K562 (cell line): ENCODE data around the gene NUP85. TPM values are rescaled to one million over a fixed set of nuclear protein-coding genes. Genes with fewer than 3 reads are reported as not detected.

Experiments used
- CBFA2T2 ChIP-seq: fragments of 450-650 bp; conservative IDR thresholded peaks from 2 replicates; pipeline ENCODE4 v1.6.1; 2017; ENCODE audit warnings: mild to moderate bottlenecking
- ELF1 ChIP-seq: fragments of 200-800 bp; sonication (Bioruptor generic); IDR thresholded peaks from 2 replicates; pipeline ENCODE4 v1.6.1; 2016; ENCODE audit warnings: missing genetic modification characterization, missing compliant biosample characterization
- EWSR1 ChIP-seq: fragments of 450-650 bp; IDR thresholded peaks from 2 replicates; pipeline ENCODE4 v1.6.1; 2018; ENCODE audit warnings: borderline replicate concordance, mild to moderate bottlenecking, low read depth, moderate library complexity; ENCODE audit not compliant: partially characterized antibody
- FOXA3 ChIP-seq, 2 experiments: fragments of 450-650 bp in 1 of 2; sonication (generic) in 1 of 2; formaldehyde crosslinking; IDR thresholded peaks in 1 of 2; conservative IDR thresholded peaks in 1 of 2; 2 replicates each; pipeline versions ENCODE4 v1.4.0 to v1.8.0; 2020 to 2022; ENCODE audit warnings: mild to moderate bottlenecking in 2 of 2, missing genetic modification reagents in 1 of 2
- KLF6 ChIP-seq: fragments of 250-450 bp; sonication (Bioruptor Pico); IDR thresholded peaks from 2 replicates; pipeline ENCODE4 v1.4.0; 2020; ENCODE audit warnings: mild to moderate bottlenecking, moderate library complexity, borderline replicate concordance
- NKRF ChIP-seq: fragments of 450-650 bp; IDR thresholded peaks from 2 replicates; pipeline ENCODE4 v1.6.1; 2016; ENCODE audit warnings: borderline replicate concordance
- POLR3G ChIP-seq: IDR thresholded peaks from 2 replicates; pipeline ENCODE4 v1.6.1; 2011; ENCODE audit not compliant: insufficient read length, insufficient replicate concordance; ENCODE audit errors: extremely low read depth
- PPARD ChIP-seq: fragments of 250-450 bp; sonication (Bioruptor Pico); IDR thresholded peaks from 2 replicates; pipeline ENCODE4 v1.8.0; 2022; ENCODE audit warnings: inconsistent platforms, mild to moderate bottlenecking, moderate library complexity
- SIRT6 ChIP-seq: IDR thresholded peaks from one replicate; pipeline ENCODE4 v1.6.1; 2012; ENCODE audit warnings: low read depth, mild to moderate bottlenecking, control low read depth, inconsistent platforms, low read length, moderate library complexity
- SMAD3 ChIP-seq: fragments of 450-650 bp; formaldehyde crosslinking; conservative IDR thresholded peaks from 2 replicates; pipeline ENCODE4 v1.4.0; 2020; ENCODE audit warnings: mild to moderate bottlenecking
- SNIP1 ChIP-seq: fragments of 450-650 bp; IDR thresholded peaks from 2 replicates; pipeline ENCODE4 v1.7.1; 2017; ENCODE audit warnings: low read depth, mild to moderate bottlenecking
- SREBF2 ChIP-seq: sonication (generic); formaldehyde crosslinking; IDR thresholded peaks from 2 replicates; pipeline ENCODE4 v1.4.0; 2020; ENCODE audit warnings: mild to moderate bottlenecking, missing genetic modification reagents
- STAG1 ChIP-seq: sonication (generic); formaldehyde crosslinking; IDR thresholded peaks from 2 replicates; pipeline ENCODE4 v1.5.0; 2020; ENCODE audit warnings: missing genetic modification reagents, borderline replicate concordance
- TEAD2 ChIP-seq: fragments of 450-650 bp; IDR thresholded peaks from 2 replicates; pipeline ENCODE4 v1.6.1; 2016; ENCODE audit warnings: missing genetic modification characterization, control low read depth, missing compliant biosample characterization
- ZBTB7A ChIP-seq: IDR thresholded peaks from 2 replicates; pipeline ENCODE4 v1.6.1; 2011; ENCODE audit warnings: low read depth, mild to moderate bottlenecking, low read length, moderate library complexity, borderline replicate concordance; ENCODE audit not compliant: control insufficient read depth
- ZNF766 ChIP-seq: fragments of 200-800 bp; sonication (Bioruptor generic); conservative IDR thresholded peaks from 2 replicates; pipeline ENCODE4 v1.6.1; 2016; ENCODE audit warnings: missing genetic modification characterization, missing compliant biosample characterization
- polyA plus RNA-seq, 8 experiments: library from polyadenylated mRNA; depleted of rRNA in 4 of 8; stranded (reverse) in 5 of 8; unstranded in 3 of 8; fragments of >200 nt; fragmentation: Nextera tagmentation in 2 of 8; fragmentation: Illumina TruSeq in 1 of 8; extraction: Ambion mirVana in 2 of 8; extraction: Trizol in 1 of 8; gene quantifications; 2 replicates each; pipeline versions ENCODE4 v1.2.1 to v1.2.3, GENCODE V29; 2011 to 2014; ENCODE audit warnings: inconsistent platforms in 1 of 8, missing spikeins in 1 of 8
- total RNA-seq, 7 experiments: library from RNA; depleted of rRNA in 6 of 7; stranded (reverse); fragments of >200 nt in 6 of 7; fragmentation: Illumina TruSeq in 2 of 7; extraction: Trizol in 2 of 7; gene quantifications; 2 replicates each; pipeline versions ENCODE4 v1.2.1 to v1.2.3, GENCODE V29; 2011 to 2021; ENCODE audit warnings: low replicate concordance in 1 of 7
- TF ChIP-seq, protein P1 (sequence below): fragments of 250-450 bp; sonication (Bioruptor Pico); IDR thresholded peaks from 2 replicates; pipeline ENCODE4 v1.8.0; 2021; ENCODE audit warnings: moderate library complexity, mild to moderate bottlenecking, inconsistent platforms
- TF ChIP-seq, protein P2 (sequence below): fragments of 250-450 bp; sonication (Bioruptor Pico); IDR thresholded peaks from 2 replicates; pipeline ENCODE4 v1.5.0; 2021
- TF ChIP-seq, protein P3 (sequence below), 2 experiments: fragments of 250-450 bp in 1 of 2; fragments of 450-650 bp in 1 of 2; sonication (Bioruptor Pico) in 1 of 2; IDR thresholded peaks; 2 replicates each; pipeline versions ENCODE4 v1.6.1 to v1.8.0; 2016 to 2021; ENCODE audit warnings: mild to moderate bottlenecking in 2 of 2, moderate library complexity in 2 of 2, missing compliant biosample characterization in 1 of 2, missing genetic modification characterization in 1 of 2
- TF ChIP-seq, protein P4 (sequence below), 2 experiments: fragments of 450-650 bp; IDR thresholded peaks; 2 replicates each; pipeline ENCODE4 v1.6.1; 2016

The NUP85 gene
- total and polyA plus RNA-seq, 9 of the 15 experiments (the other 6 are each of a cell fraction or from before 2014, with no cell fraction given): 50.2 to 177 (median 110) TPM

- TF ChIP-seq PPARD (no peak), SNIP1 (no peak), ZBTB7A (no peak; the same call in 1 of the 2 replicates), KLF6 (CRISPR knock-in tag) (no peak), TEAD2 (tag) (no peak), SIRT6 (no peak), SMAD3 (CRISPR knock-in tag) (0 out of 2 replicates have a peak, but pooled peaks have one; percentile 41), ELF1 (peak; percentile 87), NKRF (peak; percentile 89), STAG1 (no peak), FOXA3 (CRISPR knock-in tag; conservative IDR thresholded peaks at IDR 0.05 in 1 of 2, IDR thresholded peaks at IDR 0.05 in 1 of 2) (no peak), EWSR1 (no peak), POLR3G (no peak), CBFA2T2 (no peak), ZNF766 (CRISPR knock-in tag) (no peak; the same call in 1 of the 2 replicates), SREBF2 (CRISPR knock-in tag) (no peak)
- TF ChIP-seq, protein P1, sequence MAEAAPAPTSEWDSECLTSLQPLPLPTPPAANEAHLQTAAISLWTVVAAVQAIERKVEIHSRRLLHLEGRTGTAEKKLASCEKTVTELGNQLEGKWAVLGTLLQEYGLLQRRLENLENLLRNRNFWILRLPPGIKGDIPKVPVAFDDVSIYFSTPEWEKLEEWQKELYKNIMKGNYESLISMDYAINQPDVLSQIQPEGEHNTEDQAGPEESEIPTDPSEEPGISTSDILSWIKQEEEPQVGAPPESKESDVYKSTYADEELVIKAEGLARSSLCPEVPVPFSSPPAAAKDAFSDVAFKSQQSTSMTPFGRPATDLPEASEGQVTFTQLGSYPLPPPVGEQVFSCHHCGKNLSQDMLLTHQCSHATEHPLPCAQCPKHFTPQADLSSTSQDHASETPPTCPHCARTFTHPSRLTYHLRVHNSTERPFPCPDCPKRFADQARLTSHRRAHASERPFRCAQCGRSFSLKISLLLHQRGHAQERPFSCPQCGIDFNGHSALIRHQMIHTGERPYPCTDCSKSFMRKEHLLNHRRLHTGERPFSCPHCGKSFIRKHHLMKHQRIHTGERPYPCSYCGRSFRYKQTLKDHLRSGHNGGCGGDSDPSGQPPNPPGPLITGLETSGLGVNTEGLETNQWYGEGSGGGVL (CRISPR knock-in tag): no peak
- TF ChIP-seq, protein P2, sequence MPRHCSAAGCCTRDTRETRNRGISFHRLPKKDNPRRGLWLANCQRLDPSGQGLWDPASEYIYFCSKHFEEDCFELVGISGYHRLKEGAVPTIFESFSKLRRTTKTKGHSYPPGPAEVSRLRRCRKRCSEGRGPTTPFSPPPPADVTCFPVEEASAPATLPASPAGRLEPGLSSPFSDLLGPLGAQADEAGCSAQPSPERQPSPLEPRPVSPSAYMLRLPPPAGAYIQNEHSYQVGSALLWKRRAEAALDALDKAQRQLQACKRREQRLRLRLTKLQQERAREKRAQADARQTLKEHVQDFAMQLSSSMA (CRISPR knock-in tag): no peak
- TF ChIP-seq, protein P3, sequence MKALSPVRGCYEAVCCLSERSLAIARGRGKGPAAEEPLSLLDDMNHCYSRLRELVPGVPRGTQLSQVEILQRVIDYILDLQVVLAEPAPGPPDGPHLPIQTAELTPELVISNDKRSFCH (CRISPR knock-in tag; IDR thresholded peaks at IDR 0.05): no peak
- TF ChIP-seq, protein P3 (tag; IDR thresholded peaks at IDR 0.05): no peak; the same call in 1 of the 2 replicates
- TF ChIP-seq, protein P4, sequence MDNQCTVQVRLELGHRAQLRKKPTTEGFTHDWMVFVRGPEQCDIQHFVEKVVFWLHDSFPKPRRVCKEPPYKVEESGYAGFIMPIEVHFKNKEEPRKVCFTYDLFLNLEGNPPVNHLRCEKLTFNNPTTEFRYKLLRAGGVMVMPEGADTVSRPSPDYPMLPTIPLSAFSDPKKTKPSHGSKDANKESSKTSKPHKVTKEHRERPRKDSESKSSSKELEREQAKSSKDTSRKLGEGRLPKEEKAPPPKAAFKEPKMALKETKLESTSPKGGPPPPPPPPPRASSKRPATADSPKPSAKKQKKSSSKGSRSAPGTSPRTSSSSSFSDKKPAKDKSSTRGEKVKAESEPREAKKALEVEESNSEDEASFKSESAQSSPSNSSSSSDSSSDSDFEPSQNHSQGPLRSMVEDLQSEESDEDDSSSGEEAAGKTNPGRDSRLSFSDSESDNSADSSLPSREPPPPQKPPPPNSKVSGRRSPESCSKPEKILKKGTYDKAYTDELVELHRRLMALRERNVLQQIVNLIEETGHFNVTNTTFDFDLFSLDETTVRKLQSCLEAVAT (IDR thresholded peaks at IDR 0.05): 0 out of 4 replicates have a peak, but pooled peaks of 1 of the 2 experiments have one; percentile 15
Observed at GRCh38 chr17:75261336-75262111, 56.0 kb downstream of the NUP85 start, which contains the start of the genes GGA3 and MRPS7 (continued).
